Measurements from ENCODE around the gene STAT1. TPM values are rescaled to one million over a fixed set of nuclear protein-coding genes. Genes with fewer than 3 reads are reported as not detected.

The STAT1 gene
- total RNA-seq (2012; rRNA removed) = 78.4 and 123 TPM in 2 replicates

DNA sequence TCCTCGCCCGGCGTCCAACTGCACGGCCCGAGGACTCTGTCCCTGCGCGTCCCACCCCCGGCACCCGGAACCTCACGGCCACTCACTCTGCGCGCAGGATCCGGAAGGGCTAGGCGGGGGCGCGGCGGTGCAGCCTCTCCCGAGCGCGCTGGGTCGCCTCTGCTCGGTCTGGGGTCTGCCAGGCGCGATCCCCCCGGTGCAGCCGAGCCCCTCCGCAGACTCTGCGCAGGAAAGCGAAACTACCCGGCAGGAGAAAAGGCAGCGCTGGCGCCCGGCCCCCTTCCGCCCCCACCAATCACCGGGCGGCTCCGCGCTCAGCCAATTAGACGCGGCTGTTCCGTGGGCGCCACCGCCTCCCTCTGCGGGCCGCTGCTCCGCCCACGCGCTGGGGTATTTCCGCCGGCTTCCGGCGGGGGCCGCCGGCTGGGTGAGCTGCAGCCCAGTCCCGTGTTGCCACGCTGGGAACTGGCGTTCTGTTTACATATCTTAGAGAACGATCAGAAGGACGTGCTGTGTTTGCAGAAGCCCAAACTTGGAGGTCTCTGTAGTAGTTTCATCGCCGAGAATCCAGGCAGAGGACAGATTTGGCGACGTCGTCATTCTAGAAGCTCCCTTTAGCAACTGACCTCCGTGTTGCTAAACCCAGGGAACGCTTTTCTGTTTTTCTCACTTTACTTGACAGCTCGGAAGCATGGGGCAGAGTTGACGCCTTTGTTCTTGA is at the start of gene STAT1:
Gene STAT1, minus strand, starts transcription at position 240 of the 721 bp plus-strand sequence. CDS start 4,168 bp downstream, outside the sequence.
- no peaks in the 10 kb centered on the region for H3K27me3 ChIP-seq (ENCODE audit: control insufficient read depth, insufficient read depth, low read length)
- H3K4me3 ChIP-seq (ENCODE audit: low read length) = peak within 1 kb of the TSS; percentile 80
- H3K9ac ChIP-seq (ENCODE audit: low read depth, low read length) = peak within 1 kb of the TSS; percentile 79
- peaks cover 27% of the 10 kb centered on the region for H3K4me1 ChIP-seq (ENCODE audit: control insufficient read depth, insufficient read depth, low read length)
- H3K9me3 ChIP-seq (replicated peaks; ENCODE audit: low read length) = no peaks in the 10 kb centered on the region
- H3K36me3 ChIP-seq (ENCODE audit: insufficient read depth, low read length) = peaks cover 15% of the 10 kb centered on the region
- H3K4me2 ChIP-seq (ENCODE audit: low read length) = peak within 1 kb of the TSS; percentile 97

DNA sequence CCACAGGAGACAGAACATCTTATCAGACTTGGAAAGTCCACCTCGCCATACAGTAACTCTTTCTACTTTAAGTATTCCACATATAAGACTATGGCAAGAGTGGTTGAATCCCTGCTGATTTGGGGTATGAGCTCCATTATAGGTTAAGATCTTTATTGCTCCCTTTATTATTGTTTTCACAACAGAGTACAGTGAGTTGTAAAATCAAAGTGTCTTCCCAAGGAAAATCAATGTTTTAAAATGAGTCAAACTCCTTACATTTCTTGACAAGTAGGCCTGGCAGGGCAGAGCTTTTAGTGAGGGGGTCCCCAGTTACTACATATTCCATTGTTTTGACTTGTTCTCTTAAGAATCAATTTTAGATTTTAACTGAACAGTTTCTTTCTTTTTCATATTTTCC is 49.6 kb upstream of the STAT1 start:
- no peaks in the 10 kb centered on the region for H3K9me3 ChIP-seq (replicated peaks; ENCODE audit: low read length)
- H3K36me3 ChIP-seq (ENCODE audit: insufficient read depth, low read length) = no peaks in the 10 kb centered on the region
- H3K4me1 ChIP-seq (ENCODE audit: control insufficient read depth, insufficient read depth, low read length) = no peaks in the 10 kb centered on the region
- no peak overlapping the region for H3K4me3 ChIP-seq (ENCODE audit: low read length)
- no peak overlapping the region for H3K9ac ChIP-seq (ENCODE audit: low read depth, low read length)
- no peaks in the 10 kb centered on the region for H3K27me3 ChIP-seq (ENCODE audit: control insufficient read depth, insufficient read depth, low read length)
- H3K4me2 ChIP-seq (ENCODE audit: low read length) = no peak overlapping the region

DNA sequence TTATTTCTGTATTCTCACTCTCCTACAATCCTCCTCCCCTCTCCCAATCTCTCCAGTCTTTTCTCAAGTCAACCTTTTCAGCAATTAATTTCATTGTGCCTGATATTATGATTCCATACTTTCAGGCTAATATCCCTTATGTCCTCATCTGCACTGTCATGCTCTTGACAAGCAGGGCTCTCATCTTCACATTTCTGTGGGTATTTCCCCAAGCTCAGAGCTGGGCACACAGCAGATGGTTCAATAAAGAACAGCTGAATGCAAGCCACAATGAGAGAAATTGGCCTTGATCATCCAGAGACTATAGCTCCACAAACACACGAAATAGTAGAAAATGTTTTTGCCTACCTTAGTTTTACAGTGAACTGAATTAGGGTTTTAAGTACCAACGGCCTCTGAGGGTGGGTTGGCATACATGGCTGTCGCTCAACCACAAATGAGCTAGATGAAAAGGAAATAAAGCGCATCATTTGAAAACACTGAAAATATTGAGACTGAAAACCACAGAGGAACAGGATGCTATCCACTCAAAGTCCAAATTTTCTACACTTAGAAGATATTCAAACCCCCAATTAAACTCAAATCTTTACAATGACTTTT is 47.5 kb upstream of the STAT1 start:
- no peaks in the 10 kb centered on the region for H3K4me1 ChIP-seq (ENCODE audit: control insufficient read depth, insufficient read depth, low read length)
- no peaks in the 10 kb centered on the region for H3K9me3 ChIP-seq (replicated peaks; ENCODE audit: low read length)
- no peak overlapping the region for H3K4me3 ChIP-seq (ENCODE audit: low read length)
- no peaks in the 10 kb centered on the region for H3K36me3 ChIP-seq (ENCODE audit: insufficient read depth, low read length)
- no peak overlapping the region for H3K4me2 ChIP-seq (ENCODE audit: low read length)
- H3K27me3 ChIP-seq (ENCODE audit: control insufficient read depth, insufficient read depth, low read length) = no peaks in the 10 kb centered on the region
- no peak overlapping the region for H3K9ac ChIP-seq (ENCODE audit: low read depth, low read length)

DNA sequence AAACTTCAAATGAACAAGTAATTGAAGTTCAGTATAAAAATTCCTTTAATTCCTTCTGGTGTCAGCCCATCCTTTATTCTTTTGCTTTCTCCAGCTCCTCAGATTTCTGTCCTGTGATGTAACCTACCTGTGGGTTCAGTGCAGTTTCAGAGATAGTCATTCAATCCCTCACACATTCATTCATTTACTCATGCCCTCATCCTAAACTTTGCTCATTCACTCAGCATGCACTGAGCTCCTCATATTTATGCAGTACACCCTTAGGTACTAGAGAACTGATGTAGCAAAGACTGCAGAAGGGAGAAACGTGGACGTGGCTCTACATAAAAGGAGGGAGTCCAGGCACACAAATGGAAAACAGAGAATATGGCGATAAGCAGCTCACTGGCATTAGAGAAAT is 45.3 kb upstream of the STAT1 start:
- no peaks in the 10 kb centered on the region for H3K36me3 ChIP-seq (ENCODE audit: insufficient read depth, low read length)
- no peaks in the 10 kb centered on the region for H3K27me3 ChIP-seq (ENCODE audit: control insufficient read depth, insufficient read depth, low read length)
- H3K9me3 ChIP-seq (replicated peaks; ENCODE audit: low read length) = no peaks in the 10 kb centered on the region
- H3K9ac ChIP-seq (ENCODE audit: low read depth, low read length) = no peak overlapping the region
- no peak overlapping the region for H3K4me3 ChIP-seq (ENCODE audit: low read length)
- H3K4me1 ChIP-seq (ENCODE audit: control insufficient read depth, insufficient read depth, low read length) = no peaks in the 10 kb centered on the region
- H3K4me2 ChIP-seq (ENCODE audit: low read length) = no peak overlapping the region

GRCh38 chr2:191056228-191056627 is 42.3 kb upstream of the STAT1 start:
- Histone ChIP-seq H3K36me3 (ENCODE audit: insufficient read depth, low read length) (no peaks in the 10 kb centered on the region), H3K9me3 (replicated peaks; ENCODE audit: low read length) (no peaks in the 10 kb centered on the region), H3K27me3 (ENCODE audit: control insufficient read depth, insufficient read depth, low read length) (no peaks in the 10 kb centered on the region), H3K4me2 (ENCODE audit: low read length) (no peak overlapping the region), H3K4me3 (ENCODE audit: low read length) (no peak overlapping the region), H3K9ac (ENCODE audit: low read depth, low read length) (no peak overlapping the region), H3K4me1 (ENCODE audit: control insufficient read depth, insufficient read depth, low read length) (peaks cover 9% of the 10 kb centered on the region)

GRCh38 chr2:191053256-191053655 is 39.3 kb upstream of the STAT1 start:
- no peaks in the 10 kb centered on the region for H3K36me3 ChIP-seq (ENCODE audit: insufficient read depth, low read length)
- H3K9me3 ChIP-seq (replicated peaks; ENCODE audit: low read length) = no peaks in the 10 kb centered on the region
- H3K27me3 ChIP-seq (ENCODE audit: control insufficient read depth, insufficient read depth, low read length) = no peaks in the 10 kb centered on the region
- H3K9ac ChIP-seq (ENCODE audit: low read depth, low read length) = no peak overlapping the region
- no peak overlapping the region for H3K4me2 ChIP-seq (ENCODE audit: low read length)
- H3K4me1 ChIP-seq (ENCODE audit: control insufficient read depth, insufficient read depth, low read length) = peaks cover 30% of the 10 kb centered on the region
- H3K4me3 ChIP-seq (ENCODE audit: low read length) = no peak overlapping the region

DNA sequence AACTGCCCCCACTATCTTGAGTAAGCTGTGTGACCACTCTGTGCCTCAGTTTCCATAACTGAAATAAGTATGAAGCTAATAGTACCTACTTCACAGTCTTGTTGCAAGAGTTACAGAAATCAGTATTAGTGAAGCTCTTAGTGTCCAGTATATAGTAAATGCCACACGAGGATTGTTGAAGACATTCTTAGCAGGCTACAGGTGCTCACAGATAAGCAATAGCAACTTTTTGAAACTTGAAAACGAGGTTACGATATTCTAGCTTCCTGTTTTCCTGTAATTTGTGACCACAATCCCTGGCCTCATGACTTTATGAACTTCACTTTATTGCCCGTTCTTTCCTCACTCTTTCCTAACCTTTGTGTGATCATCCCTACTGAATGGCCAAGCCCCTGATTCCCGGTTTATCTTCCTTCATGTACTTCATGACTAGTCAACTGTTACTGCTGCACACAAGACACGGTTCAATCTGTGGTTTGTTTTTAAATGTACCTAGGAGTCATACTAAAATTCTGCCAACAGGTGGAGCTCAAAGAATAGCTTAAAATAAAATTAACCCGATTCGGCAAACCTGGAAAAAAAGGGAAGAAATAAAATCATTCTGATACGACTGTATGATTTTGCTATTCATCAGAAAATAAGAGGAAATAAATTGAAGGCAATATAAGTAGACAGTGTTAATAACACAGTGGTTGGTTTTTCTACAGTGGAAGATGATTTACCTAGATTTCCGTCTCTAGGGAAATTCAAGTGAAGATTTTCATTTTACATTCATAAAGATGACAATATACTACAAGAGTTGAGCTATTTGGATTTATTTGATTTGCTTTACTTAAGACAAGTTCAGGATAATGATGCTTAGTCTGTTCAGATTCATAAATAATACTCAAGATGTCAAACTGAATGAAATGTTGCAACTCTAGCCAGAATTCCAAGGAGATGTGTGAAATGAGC is 38.1 kb upstream of the STAT1 start:
- H3K4me2 ChIP-seq (ENCODE audit: low read length) = no peak overlapping the region
- H3K9me3 ChIP-seq (replicated peaks; ENCODE audit: low read length) = no peaks in the 10 kb centered on the region
- peak overlapping the region; percentile 54 for H3K9ac ChIP-seq (ENCODE audit: low read depth, low read length)
- no peaks in the 10 kb centered on the region for H3K27me3 ChIP-seq (ENCODE audit: control insufficient read depth, insufficient read depth, low read length)
- H3K4me1 ChIP-seq (ENCODE audit: control insufficient read depth, insufficient read depth, low read length) = peaks cover 37% of the 10 kb centered on the region
- no peaks in the 10 kb centered on the region for H3K36me3 ChIP-seq (ENCODE audit: insufficient read depth, low read length)
- no peak overlapping the region for H3K4me3 ChIP-seq (ENCODE audit: low read length)

GRCh38 chr2:191051177-191051576 is 37.2 kb upstream of the STAT1 start:
- H3K4me3 ChIP-seq (ENCODE audit: low read length) = no peak overlapping the region
- no peaks in the 10 kb centered on the region for H3K36me3 ChIP-seq (ENCODE audit: insufficient read depth, low read length)
- H3K4me1 ChIP-seq (ENCODE audit: control insufficient read depth, insufficient read depth, low read length) = peaks cover 37% of the 10 kb centered on the region

GRCh38 chr2:191050640-191050987 is 36.6 kb upstream of the STAT1 start:
- Histone ChIP-seq H3K4me3 (ENCODE audit: low read length) (no peak overlapping the region), H3K27me3 (ENCODE audit: control insufficient read depth, insufficient read depth, low read length) (no peaks in the 10 kb centered on the region), H3K4me1 (ENCODE audit: control insufficient read depth, insufficient read depth, low read length) (peaks cover 37% of the 10 kb centered on the region), H3K9me3 (replicated peaks; ENCODE audit: low read length) (no peaks in the 10 kb centered on the region), H3K36me3 (ENCODE audit: insufficient read depth, low read length) (no peaks in the 10 kb centered on the region), H3K4me2 (ENCODE audit: low read length) (peak overlapping the region; percentile 11), H3K9ac (ENCODE audit: low read depth, low read length) (peak overlapping the region; percentile 54)

More at GRCh38 chr2:191051177-191051576, 37.2 kb upstream of the STAT1 start:
- Histone ChIP-seq H3K27me3 (ENCODE audit: control insufficient read depth, insufficient read depth, low read length) (no peaks in the 10 kb centered on the region), H3K9ac (ENCODE audit: low read depth, low read length) (peak overlapping the region; percentile 54), H3K4me2 (ENCODE audit: low read length) (peak overlapping the region; percentile 11), H3K9me3 (replicated peaks; ENCODE audit: low read length) (no peaks in the 10 kb centered on the region)

- Histone ChIP-seq H3K4me1 (ENCODE audit: control insufficient read depth, insufficient read depth, low read length) (peaks cover 42% of the 10 kb centered on the region), H3K9me3 (replicated peaks; ENCODE audit: low read length) (no peaks in the 10 kb centered on the region), H3K4me3 (ENCODE audit: low read length) (no peak overlapping the region), H3K36me3 (ENCODE audit: insufficient read depth, low read length) (no peaks in the 10 kb centered on the region), H3K4me2 (ENCODE audit: low read length) (peak overlapping the region; percentile 47), H3K27me3 (ENCODE audit: control insufficient read depth, insufficient read depth, low read length) (no peaks in the 10 kb centered on the region), H3K9ac (ENCODE audit: low read depth, low read length) (peak overlapping the region; percentile 78)
These were observed 36.0 kb upstream of the STAT1 start for GRCh38 chr2:191049728-191050639.

Measured in skeletal muscle satellite cell (primary cell).